BJ (cell line): ENCODE measurements around the gene ZDBF2. TPM values are rescaled to one million over a fixed set of nuclear protein-coding genes. Genes with fewer than 3 reads are reported as not detected.
A peak's percentile ranks its signal among the peaks of the same experiment; 100 is the strongest.
"Not testable (repeated sequence)": the region's sequence is repeated elsewhere in the genome, so short reads cannot be mapped to it uniquely, and the experiment has no call there.

ENCODE experiments used
- CTCF ChIA-PET: fragments of 350-600 bp; formaldehyde crosslinking; extraction: SDS; loops from one replicate; lab custom pipeline; 2021; ENCODE audit warnings: antibody characterized with exemption, inconsistent platforms; lab: Yijun Ruan, JAX
- POLR2A ChIA-PET: fragments of 300-600 bp; sonication (Branson Sonifier 250); formaldehyde crosslinking; extraction: SDS; loops from one replicate; lab custom pipeline; 2021; ENCODE audit warnings: antibody characterized with exemption; lab: Charles Lee
- DNase-seq: peaks from one replicate; pipeline ENCODE4 v3.0.0-alpha.2; 2011; ENCODE audit warnings: low read depth
- H3K27me3 ChIP-seq: 2 replicates; pipeline ENCODE4 v1.6.0; 2011; ENCODE audit warnings: low read length; ENCODE audit not compliant: control insufficient read depth, insufficient read depth
- H3K36me3 ChIP-seq: 2 replicates; pipeline ENCODE4 v1.5.1; 2011; ENCODE audit warnings: low read length; ENCODE audit not compliant: control insufficient read depth, insufficient read depth
- H3K4me3 ChIP-seq: 2 replicates; pipeline ENCODE4 v1.5.1; 2011; ENCODE audit warnings: low read depth, mild to moderate bottlenecking, control low read depth, low read length
- polyA minus RNA-seq: library from RNA; depleted of rRNA, polyadenylated mRNA; stranded (reverse); fragments of >200 nt; gene quantifications from 2 replicates; pipeline ENCODE4 v1.2.3, GENCODE V29; 2011; rRNA and poly(A)+ RNA removed
- polyA plus RNA-seq: library from polyadenylated mRNA; depleted of rRNA; stranded (reverse); fragments of >200 nt; gene quantifications from 2 replicates; pipeline ENCODE4 v1.2.3, GENCODE V29; 2011; rRNA removed
- TF ChIP-seq, protein P1 (sequence below): IDR thresholded peaks from 2 replicates; pipeline ENCODE4 v1.5.1; 2011; ENCODE audit warnings: low read depth, mild to moderate bottlenecking, control low read depth, inconsistent platforms, low read length, moderate library complexity; ENCODE audit not compliant: insufficient read depth

The ZDBF2 gene
- polyA plus RNA-seq (2.5 and 5.1 TPM in 2 replicates), polyA minus RNA-seq (5.2 and 5.6 TPM in 2 replicates)

DNA sequence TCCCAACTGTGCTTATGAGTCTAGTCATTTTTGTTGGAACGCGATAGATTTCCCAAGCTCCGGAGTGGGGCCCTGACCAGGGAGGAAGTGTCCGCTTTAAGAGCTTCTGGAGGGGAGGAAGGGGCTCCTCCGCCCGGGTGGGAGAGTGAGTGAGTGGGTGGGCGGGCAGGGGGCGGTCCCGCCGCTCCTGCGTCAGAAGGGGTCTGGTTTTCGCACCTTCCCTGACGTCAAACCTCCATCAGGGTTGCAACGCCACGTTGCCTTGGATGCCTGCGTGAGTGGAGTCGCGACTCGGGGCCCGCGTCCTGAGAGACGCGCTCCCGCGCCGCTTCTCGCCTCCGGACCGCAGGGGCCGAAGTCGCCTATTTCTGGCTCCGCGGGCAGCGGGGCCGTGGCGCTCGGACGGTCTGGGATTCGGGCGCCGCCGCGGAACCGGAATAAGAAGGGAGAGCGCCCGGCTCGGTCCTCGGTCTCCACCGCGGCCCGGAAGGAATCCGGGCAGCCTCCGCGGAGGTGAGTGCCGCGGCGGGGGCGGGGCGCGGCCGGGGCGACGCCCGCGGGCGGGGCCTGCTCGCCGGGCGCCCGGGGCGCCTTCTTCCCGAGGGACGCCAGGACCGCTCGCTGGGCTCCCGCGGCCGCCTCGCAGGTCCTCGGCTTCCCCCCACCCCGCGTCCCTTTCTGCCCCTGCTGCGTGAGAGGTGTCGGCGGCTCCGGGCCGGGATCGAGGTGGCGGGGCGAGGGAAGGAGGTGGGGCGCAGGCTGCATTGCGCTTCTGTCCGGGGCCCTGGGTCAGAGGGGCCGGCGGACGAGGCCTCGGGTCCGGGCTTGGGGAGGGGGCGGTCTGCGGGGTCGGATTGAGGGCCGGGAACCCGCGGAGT lies at the start of gene ZDBF2:
TSS of gene ZDBF2 (plus strand) at position 230 of the 878 bp plus-strand sequence. CDS start 7,187 bp downstream, outside the sequence.
- ChIA-PET CTCF (interaction anchor here (0.7 to 1.4 kb wide), 2 partner anchors 15 to 28 kb away, joined by 4 read pairs; no protein-coding TSS in a partner anchor), POLR2A (no interaction called here)
- H3K36me3 ChIP-seq, result no peaks in the 10 kb centered on the region
- no peak for DNase-seq
- H3K4me3 ChIP-seq, result peak within 1 kb of the TSS; percentile 82
- H3K27me3 ChIP-seq, result peaks cover 4% of the 10 kb centered on the region
- TF ChIP-seq, protein P1, sequence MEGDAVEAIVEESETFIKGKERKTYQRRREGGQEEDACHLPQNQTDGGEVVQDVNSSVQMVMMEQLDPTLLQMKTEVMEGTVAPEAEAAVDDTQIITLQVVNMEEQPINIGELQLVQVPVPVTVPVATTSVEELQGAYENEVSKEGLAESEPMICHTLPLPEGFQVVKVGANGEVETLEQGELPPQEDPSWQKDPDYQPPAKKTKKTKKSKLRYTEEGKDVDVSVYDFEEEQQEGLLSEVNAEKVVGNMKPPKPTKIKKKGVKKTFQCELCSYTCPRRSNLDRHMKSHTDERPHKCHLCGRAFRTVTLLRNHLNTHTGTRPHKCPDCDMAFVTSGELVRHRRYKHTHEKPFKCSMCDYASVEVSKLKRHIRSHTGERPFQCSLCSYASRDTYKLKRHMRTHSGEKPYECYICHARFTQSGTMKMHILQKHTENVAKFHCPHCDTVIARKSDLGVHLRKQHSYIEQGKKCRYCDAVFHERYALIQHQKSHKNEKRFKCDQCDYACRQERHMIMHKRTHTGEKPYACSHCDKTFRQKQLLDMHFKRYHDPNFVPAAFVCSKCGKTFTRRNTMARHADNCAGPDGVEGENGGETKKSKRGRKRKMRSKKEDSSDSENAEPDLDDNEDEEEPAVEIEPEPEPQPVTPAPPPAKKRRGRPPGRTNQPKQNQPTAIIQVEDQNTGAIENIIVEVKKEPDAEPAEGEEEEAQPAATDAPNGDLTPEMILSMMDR, result no peak

DNA sequence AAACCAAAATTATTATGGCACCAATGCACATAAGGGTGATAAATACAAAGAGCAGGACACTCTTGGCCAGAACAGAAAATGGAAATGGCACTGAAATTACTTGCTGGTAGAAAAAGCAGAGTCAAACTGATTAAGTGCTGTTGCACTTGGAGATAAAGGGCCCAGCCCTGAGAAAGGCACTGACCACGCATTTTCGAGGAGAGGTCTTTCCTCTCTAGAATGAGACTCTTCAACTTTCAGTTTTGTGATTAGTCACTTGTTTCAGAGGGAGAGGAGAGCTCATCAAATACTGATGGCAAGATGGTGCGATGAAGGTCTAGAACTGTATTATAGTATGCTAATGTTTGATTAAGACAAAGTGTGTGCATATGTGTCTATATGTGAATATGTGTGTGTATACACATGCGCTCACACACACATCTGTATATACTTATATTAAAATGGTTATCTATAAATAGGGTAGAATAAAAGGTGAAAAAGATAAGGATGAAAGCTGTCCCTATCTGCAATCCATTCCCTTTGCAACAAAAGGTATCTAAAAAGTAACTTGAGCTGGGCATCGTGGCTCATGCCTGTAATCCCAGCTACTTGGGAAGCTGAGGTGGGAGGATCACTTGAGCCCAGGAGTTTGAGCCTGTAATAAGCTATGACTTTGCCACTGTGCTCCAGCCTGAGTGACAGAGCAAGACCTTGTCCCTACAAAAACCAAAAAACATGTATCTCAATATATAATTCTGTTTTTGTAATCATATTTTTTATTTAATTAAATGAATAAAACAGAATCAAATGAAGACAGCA lies 48.8 kb upstream of the ZDBF2 start:
- POLR2A ChIA-PET, result no interaction called here
- CTCF ChIA-PET, result interaction anchor here (1.4 kb wide), 1 partner anchor 11 kb away, joined by 6 read pairs; no protein-coding TSS in a partner anchor
- TF ChIP-seq, protein P1, result no peak

GRCh38 chr2:206228636-206229035 lies 45.8 kb upstream of the ZDBF2 start:
- H3K36me3 ChIP-seq, H3K27me3 ChIP-seq, CTCF ChIA-PET, H3K4me3 ChIP-seq, DNase-seq, POLR2A ChIA-PET: not testable (repeated sequence)

More for the DNA sequence above, 48.8 kb upstream of the ZDBF2 start:
- H3K4me3 ChIP-seq, result no peak overlapping the region
- peaks cover 2% of the 10 kb centered on the region; the same call in 1 of the 2 replicates for H3K27me3 ChIP-seq
- H3K36me3 ChIP-seq, result no peaks in the 10 kb centered on the region
- DNase-seq, result no peak

DNA sequence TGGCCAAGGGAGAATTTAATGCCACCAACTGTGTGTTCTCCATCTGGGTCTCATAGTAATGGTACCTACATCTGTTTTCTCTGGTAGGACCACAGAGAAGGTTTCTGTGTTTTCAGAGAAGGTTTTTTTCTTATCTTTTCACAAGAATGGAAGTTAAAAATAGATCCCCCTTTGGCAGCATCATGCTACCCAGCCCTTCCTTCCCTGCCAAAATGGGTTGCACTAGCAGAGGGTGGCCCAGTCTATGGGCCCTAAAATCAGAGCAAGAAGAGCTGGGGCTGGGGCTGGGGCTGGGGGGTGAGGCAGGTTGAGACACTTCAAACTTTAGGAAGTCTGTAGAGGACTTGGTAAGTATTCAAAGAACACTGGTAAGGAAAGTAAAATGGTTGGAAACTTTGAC lies 44.8 kb upstream of the ZDBF2 start:
- DNase-seq, result no peak
- no peak overlapping the region for H3K4me3 ChIP-seq
- H3K36me3 ChIP-seq, result no peaks in the 10 kb centered on the region
- TF ChIP-seq, protein P1, result no peak
- no peaks in the 10 kb centered on the region for H3K27me3 ChIP-seq
- CTCF ChIA-PET, result interaction anchor here (1.5 kb wide), 1 partner anchor 10 kb away, joined by 3 read pairs; no protein-coding TSS in a partner anchor
- POLR2A ChIA-PET, result no interaction called here

DNA sequence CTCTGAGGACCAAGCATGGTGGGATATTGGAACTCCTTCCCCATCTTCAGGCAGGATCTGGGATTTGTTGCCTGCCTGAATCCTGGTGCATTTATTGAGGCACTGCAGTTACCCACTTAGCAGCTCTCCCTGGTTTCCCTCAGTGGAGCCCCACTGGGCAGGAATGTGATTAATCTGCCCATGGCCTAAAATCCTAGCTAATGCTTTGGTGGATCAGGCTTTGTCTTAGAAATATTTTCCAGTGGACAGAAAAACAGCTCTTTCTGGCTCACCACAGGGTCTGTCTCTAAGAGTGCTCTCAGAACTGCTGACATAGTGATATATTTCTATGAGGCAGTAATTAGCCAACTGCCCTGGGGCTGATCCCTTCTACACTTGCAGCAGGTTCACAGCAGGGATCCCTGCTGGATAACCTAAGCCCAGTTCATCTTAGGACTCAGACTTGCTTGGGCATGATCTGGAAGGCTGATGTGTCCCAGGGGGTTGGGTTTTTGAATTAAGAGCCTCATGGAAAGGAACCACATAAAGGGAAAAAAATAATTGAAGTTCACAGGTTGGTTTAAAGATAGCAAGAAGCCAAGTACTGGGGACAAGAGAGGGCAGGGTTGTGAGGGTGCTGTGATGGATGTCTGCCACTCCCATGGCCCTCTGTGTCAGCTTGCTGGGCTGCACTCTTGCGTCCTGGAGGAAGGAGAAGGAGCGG lies 44.3 kb upstream of the ZDBF2 start:
- Histone ChIP-seq H3K4me3 (no peak overlapping the region), H3K36me3 (no peaks in the 10 kb centered on the region), H3K27me3 (no peaks in the 10 kb centered on the region)
- POLR2A ChIA-PET, result no interaction called here
- DNase-seq, result no peak
- TF ChIP-seq, protein P1, result peak; percentile 21; the same call in 1 of the 2 replicates
- CTCF ChIA-PET, result interaction anchor here (1.5 kb wide), 1 partner anchor 10 kb away, joined by 3 read pairs; no protein-coding TSS in a partner anchor
